GM18858 (cell line): ENCODE results near the gene FBXL13.
"Not testable (repeated sequence)": the region's sequence is repeated elsewhere in the genome, so short reads cannot be mapped to it uniquely, and the experiment has no call there.

Source experiments
- ATAC-seq: cut with Tn5 transposase; IDR thresholded peaks from one replicate; pipeline ENCODE4 v1.9.1; 2021; ENCODE audit not compliant: unreplicated experiment

The FBXL13 gene

DNA sequence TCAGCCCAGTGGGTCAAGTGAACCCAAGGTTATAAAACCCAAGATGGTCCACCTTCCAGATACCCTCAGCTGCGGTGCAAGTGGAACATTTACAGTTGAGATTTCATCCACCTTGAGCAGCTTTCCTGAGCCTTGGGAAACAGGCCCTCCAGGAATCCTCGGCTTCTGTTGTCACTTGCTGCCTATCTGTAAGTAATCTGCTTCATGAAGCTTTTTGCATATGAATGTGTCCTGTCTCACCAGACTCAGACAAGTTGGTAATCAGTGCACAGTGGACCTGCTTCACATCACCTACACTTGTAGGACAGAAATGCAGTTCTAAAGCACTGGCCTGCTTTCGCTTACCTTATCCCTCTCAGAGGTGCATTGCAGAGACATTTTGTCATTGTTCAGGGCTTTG is 245.5 kb downstream of the FBXL13 start:
- ATAC-seq = no peak

DNA sequence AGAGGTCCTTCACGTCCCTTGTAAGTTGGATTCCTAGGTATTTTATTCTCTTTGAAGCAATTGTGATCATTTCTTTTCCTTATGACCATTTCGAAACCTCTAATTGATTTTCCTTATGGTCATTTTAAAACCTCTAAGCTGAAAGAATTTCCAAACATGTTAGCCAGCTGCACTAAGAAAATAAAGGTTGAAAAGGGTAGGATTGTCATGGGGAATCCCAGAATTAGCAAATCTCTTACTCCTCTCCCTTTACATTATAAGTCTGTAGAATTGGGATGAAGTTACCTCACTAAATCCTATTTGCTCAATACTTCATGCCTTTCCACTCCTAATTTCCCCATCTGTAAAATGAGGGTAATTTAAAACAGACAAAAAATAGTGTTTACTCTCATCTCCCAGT is 246.3 kb downstream of the FBXL13 start:
- ATAC-seq = no peak

DNA sequence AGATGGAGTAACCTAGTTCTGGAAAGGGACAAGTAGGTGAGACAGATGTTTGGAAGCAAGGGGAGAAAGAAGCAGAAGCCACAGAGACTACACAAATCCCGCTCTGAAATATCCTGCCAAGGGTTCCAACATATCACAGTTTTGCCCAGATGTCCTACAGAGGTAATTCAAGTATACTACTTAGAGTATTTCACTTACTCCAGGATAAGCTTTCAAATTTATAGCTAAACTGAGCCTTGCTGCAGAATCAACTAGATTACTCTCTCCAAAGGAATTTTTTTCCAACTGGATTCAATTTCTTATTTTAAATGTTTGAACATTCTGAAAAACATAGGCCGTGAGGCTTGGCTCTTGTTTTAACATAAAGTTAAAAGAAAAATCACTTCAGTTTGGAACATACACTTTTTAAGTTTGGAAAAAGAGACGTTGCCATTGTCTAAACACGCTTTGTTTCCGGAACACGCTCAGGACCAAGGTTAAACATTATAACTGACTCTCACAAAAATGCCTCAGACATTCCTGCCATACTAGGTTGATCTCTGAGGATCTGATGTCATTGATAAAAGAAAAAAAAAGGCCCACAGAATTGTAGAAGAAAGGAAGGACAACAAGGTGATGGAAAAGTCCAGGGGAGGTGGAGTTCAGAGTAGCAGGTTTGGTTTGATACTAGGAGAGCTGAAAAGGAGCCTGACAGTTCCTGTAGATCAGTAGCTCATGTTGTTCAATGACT is 251.0 kb downstream of the FBXL13 start:
- ATAC-seq = no peak

DNA sequence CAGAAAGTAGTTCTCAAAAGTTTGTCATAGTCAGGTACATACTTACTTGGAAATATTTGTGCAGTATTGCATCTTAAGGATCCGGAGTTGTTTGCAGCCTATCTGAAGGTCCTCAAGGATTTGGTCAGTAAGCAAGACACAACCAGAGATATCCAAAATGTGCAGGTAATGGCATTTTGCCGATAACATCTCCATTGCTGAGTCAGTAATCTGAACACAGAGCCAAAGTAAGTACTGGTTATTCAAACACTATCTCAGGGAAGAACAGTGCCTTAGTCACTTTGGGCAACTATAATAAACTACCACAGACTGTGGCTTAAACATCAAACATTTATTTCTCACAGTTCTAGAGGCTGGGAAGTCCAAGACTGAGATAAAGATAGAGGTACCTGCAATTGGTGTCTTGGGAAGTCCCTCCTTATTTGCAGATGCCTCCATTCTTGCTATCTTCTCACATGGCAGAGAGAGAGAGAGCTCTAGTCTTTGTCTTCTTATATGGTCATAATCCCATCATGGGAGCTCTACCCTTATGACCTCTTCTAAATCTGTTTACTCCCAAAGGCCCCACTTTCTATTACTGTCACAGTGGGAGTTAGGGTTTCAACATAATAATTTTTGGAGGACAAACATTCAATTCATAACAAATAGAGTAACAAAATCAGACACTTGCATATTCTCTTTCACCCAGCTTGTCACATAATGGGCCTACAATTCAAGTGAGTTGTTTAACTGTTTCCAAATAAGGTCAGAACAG is 252.4 kb downstream of the FBXL13 start:
- no peak for ATAC-seq

DNA sequence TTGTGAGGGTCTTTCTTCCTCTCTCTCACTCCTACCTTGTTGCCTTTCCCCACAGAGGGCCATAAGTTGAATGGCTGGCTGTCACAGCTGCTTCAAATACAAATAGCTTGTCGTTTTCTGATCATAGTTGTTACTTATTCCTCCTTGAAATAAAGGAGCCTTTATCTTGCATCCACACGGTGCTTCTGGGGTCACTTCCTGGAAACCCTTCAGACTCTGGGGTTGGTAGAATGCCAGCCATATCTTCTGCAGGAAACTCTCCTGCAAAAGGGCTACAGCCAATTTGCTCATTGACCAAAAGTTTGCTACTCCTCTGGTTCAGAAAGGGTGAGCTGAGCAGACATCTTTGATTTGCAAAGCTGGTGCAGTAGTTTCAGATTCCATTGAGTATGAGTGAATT is 255.4 kb downstream of the FBXL13 start:
- no peak for ATAC-seq

DNA sequence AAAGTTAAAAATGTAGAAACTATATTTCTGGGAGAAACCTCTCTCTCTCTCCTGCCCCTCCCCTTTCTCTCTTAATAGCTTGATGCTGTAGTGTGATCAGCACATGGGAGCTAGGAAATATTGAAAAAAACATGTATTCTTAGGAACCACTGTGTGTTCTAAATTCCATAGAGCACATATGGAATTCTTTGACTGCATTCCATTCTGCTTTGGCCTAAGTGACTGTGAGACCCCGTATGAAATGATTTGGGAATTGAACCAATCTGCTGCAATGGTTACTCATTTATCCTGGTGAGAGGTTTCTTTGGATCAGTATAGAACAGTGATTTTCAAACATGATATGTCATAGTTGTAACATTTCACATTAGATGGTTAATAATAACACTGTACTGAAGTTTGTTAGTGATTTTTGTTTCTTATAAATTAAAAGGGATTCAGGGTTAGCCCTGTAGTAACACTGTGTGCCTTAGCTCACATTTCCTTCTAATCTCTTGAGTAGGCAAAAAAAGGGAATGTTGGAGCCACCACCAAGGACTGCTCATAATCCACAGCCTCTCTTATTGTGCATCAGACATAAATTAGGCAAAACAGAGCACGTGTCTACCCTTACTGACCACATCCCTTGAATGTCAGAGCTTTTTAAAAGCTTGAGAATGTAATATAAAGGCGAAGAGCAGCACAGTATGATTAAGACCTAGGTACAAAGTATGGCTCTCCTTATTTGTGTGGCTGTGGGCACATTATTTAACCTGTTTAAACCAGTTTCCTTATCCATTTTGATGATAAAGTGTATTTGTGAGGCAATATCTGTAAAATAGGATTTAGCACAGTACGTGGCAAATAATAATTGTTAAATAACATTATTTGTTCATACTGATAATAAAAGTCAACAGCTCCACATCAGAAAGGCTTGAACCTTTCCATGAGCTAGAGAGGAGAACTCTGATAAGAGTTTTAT is 256.7 kb downstream of the FBXL13 start:
- no peak for ATAC-seq

DNA sequence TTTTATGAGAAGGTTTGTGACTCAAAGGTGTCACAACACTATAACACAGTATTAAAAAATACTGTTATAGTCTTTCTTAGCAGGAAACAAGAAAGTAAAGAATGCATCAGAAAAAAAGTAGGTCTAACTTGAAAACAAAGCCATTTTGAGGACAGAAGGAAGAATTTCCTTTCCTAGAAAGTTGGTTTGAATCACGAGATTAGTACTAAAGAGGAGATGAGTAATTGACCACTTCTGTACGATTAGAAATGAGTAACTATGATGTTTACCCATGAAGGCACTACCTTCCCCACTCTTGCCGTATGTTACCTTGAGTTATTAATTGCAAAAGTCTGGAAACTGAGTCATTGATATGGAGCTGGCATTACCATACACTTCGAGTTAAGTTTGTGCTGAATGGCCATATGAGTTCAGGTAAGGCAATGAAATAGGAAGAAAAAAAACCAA is 260.5 kb downstream of the FBXL13 start:
- no peak for ATAC-seq

DNA sequence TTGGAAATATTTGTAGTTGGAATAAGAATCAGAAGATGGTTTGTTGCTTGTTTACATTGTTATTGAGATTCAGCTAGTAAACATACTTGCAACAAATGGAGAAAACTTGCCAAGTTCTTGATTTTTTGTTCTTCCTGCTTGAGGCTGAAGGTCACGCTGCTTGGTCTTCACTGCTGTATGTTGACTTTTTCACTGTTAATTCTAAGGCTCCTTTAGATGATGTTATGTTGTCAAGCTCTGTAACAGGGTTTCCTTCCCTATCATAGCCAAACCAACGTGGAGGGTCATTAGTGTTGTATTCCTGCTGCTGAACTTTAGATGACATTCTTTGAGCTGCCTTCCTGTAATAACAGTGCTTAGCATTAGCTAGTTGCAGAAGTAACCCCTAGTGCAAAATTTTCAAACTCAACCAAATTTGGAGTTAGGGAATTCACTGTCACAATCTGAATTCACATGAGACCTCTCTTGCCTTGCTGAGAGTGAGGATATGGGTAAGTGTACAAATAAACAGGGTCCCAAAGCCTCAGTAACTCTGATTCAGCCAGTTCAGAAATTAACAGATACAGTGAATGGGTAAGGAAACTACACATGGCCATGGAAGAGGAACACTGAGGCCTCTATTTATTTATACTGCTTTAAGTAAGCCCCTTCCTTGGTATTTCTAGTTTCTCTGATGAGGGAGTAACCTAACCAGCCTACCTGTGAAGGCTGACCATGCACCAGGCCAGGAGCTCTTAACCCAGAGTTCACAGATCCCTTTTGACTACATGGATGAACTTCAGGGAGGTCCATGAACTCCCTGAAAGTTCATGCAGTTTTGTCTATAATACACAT is 261.2 kb downstream of the FBXL13 start:
- no peak for ATAC-seq

DNA sequence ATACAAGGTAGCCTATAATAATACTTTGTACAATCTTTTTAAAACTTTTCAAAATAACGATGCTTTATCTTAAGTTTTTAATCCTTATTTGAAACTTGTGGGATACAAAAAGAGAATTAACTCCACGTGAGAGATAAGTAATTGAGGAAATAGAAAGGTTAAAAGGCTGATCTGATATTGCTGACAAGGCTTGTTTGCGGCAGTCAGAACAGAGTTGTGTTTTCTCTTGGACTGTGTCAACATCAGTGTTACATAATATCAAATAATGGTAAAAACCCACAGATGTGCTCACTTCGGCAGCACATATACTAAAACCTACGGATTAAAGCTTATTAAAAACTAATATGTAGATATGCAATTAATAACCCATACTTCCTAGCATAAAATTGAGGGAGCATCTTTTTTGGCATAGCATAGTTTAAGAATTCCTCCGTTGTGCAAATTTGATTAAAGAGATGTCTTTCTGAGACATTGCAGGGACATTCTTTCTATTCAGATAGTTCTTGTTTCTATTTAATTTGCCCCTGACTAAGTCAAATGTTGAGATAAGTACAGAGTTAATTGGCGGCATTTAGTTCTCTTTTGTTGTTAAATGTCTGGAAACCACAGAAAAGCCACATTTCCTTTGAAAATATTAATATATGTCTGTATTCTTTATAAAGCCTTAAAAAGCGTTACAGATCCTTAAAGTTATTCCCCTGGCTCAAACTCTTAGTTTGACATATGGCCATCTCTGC is 262.5 kb downstream of the FBXL13 start:
- ATAC-seq = no peak

DNA sequence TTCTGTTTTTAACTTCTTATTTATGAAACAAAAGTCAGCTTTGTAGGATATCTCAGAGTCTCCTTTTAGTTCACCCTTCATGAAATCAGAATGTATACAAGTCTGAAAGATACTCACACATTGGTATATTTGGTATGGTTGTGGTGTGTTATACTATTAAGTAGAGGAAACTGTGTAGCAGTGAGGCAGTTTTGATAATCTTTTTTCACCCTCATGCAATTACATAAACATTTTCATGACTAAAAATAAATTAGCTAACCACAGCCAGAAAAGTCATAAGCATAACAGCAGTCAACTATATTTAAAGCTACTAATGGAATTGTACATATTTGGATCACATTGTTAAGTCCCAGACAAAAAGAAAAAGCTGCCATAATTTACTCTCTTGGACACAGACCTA is 263.7 kb downstream of the FBXL13 start:
- no peak for ATAC-seq

DNA sequence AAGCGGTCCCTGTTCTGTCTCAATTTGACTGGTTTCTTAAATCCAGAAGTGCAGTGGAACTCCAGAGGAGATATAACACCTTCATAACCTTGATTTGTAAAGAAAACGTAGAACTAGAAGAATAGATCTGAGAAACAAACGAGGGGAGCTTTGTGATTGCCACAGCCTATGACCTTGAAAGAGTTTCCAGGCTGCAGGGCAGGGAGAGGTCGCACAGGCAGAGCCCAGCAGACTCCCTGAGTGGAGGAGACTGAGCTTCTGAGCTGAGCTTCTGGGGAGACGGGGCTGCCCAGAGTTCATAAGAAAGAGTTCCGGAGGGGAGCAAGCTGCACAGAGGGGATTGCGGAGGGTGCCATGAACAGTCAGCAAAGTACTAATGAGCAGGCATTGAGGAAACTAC is 268.0 kb downstream of the FBXL13 start:
- no peak for ATAC-seq

DNA sequence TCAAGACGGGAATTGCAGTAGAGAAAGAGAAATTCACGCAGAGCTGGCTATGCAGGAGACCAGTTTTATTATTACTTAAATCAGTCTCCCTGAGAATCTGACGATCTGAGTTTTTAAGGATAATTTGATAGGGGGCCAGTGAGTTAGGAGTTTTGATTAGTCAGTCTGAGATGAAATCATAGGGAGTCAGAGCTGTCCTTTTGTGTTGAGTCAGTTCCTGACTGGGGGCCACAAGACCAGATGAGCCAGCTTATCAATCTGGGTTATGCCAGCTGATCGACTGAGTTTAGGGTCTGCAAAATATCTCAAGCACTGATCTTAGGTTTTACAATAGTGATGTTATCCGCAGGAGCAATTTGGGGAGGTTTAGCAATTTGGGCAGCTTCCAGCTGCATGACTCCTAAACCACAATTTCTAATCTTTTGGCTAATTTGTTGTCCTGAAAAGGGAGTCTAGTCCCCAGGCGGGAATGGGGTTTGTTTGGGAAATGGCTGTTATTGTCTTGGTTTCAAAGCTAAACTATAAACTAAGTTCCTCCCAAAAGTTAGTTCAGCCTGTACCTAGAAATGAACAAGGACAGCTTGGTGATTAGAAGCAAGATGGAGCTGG is 278.5 kb downstream of the FBXL13 start:
- not testable (repeated sequence) for ATAC-seq

DNA sequence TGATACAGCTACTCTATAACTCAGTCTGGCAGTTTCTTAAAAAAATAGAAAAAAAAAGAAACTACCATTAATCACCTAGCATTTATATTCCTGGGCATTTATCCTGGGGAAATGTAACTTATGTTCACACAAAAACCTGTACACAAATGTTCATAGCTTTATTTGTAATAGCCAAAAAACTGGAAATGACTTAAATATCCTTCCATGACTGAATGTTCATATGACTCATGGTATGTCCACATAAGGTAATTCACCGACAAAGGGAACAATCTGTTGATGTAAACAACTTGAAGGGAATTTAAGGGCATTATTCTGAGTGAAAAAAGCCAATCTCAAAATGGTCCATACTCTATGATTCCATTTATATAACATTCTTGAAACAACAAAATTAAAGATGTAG is 280.0 kb downstream of the FBXL13 start:
- ATAC-seq = not testable (repeated sequence)

DNA sequence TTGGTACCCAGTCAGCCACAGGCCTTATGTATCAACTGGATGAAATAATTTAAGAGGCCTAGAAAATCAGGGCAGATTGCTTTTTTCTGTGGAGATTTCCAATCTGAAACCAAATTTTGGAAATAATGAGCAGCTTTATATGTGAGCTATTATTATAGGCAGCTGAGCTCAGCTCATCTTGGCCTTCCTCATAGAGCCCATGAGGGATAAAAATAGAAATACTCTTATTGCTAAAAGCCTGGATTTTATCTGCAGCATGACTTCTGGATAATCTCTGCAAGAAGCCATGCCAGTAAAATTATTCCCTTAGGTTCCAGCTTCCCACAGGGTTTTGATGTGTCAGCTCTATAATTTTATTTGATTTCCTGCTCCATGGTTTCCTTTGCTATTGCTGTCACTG is 282.8 kb downstream of the FBXL13 start:
- ATAC-seq = not testable (repeated sequence)

DNA sequence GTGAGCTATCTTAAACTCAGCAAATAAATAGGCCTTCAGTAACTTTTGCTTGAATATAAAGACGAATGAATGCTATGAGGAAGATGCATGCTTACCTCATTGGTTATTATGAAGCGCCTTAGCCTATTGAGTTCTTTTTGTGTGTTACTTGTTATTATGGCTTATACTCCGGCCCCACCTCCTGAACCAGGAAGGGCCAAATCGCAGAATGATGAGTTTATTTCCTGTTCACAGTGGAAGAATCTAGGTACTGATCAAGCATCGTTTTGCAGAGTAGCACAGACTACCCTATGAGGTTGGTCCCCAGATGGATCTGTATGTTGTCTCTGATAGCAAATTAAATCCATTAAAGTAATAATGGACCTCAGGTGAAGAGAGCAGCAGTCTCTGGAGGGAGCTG is 283.2 kb downstream of the FBXL13 start:
- ATAC-seq = not testable (repeated sequence)

DNA sequence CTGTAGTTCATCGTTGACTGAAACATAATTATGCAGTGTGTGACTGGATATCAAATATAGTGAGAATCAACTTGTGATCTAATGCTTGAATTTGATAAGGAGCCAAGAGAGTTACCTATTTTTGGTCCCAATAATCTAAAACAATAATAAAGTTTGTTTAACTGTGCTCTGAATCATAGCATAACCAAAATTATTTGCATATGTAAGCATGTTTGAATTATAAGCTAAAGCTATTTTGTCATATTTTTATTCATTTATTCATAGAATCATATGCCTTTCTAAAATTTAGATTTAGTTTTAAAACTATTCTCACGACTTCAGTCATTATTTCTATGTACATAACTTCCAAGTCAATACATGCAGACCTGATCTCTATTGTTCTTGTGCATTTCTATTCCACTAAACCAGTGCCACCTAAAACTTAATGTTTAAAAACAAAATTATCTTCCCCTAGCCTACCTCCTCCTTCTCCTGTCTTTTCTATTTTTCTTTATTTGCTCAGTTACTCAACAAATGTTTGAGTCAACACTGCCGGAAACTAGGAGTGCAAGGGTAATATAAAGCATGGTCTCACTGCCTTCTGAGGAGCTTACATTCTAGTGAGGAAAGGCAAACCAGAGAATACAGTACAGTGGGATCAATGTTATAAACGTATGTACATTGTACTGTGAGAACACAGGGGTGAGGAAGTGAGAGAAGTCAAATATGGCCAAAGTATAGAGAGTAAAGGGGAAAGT is 284.1 kb downstream of the FBXL13 start:
- ATAC-seq = not testable (repeated sequence)

DNA sequence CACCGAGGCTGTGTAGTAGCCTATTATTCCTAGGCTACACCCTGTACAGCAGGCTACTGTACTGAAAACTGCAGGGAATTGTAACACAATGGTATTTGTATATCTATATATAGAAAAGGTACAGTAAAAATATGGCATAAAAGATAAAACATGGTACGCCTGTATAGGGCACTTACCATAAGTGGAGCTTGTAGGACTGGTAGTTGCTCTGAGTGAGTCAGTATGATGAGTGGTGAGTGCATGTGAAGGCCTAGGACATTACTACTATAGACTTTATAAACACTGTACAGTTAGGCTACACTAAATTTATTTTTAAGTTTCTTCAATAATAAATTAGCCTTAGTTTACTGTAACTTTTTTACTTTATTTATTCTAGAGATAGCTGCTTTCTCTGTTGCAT is 285.8 kb downstream of the FBXL13 start:
- not testable (repeated sequence) for ATAC-seq

DNA sequence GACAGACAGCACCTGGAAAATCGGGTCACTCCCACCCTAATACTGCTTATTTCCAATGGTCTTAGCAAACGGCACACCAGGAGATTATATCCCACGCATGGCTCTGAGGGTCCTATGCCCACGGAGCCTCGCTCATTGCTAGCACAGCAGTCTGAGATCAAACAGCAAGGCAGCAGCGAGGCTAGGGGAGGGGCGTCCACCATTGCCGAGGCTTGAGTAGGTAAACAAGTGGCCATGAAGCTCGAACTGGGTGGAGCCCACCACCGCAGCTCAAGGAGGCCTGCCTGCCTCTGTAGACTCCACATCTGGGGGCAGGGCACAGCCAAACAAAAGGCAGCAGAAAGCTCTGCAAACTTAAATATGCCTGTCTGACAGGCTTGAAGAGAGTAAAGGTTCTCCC is 293.7 kb downstream of the FBXL13 start:
- not testable (repeated sequence) for ATAC-seq

DNA sequence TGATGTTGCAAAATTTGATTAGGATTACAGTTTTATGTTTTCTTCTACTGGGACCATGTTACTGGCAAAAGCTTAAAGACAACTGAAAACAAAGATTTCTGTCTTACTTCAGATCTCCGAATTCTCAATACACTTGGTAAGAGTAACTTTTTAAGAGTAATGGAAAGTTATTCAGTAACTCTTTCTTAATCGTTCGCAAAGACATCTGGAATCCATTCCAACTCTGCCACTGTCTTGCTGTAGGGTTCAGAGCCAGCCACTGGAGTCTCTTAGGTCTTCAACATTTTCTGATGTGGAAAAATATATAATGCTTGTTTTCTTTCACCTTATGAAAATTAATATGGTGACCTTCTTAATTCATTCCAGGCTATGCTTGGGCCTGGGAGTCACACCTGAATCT is 295.9 kb downstream of the FBXL13 start:
- not testable (repeated sequence) for ATAC-seq
